ENCODE data around the gene PPT1.

Gene PPT1

DNA sequence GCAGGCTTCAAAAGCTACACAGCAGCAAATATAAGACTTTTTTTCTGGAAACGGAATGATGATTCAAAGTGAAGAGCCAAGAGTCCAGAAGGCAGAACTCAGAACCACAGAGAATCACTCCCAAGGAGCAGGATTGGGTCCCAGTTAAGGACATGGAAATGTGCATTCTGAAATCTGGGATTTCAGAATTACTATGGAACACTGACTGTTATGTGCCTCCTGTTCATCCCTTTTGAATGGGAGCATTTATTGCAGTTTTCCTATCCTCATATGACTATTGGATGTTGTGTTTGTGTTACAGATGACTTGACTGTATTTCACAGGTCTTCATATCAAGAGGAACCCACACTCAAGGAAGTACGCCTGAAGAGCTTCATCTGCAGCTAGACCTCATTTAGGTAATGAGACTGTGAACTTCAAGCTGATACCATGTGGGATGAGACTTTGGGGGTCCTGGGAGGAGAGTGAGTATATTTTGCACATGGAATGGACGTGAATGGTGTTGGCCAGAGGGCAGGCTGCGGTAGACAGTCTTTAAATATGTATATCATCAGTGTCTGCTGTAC lies 73.6 kb downstream of the PPT1 start:
- Histone ChIP-seq H3K9me3 (peaks cover 9% of the 10 kb centered on the region; the same call in 1 of the 2 replicates), H3K27me3 (ENCODE audit: low read depth) (no peaks in the 10 kb centered on the region), H3K4me1 (no peaks in the 10 kb centered on the region), H3K36me3 (replicated peaks) (no peaks in the 10 kb centered on the region), H3K4me3 (no peak overlapping the region)
- in situ Hi-C loops (cut with MboI; ENCODE audit: low sequenced_read_pairs) = no loop called here
- no peak for DNase-seq (ENCODE audit: low spot score in 2 of 2)

All from HAP-1 (cell line).